ENCODE data around the gene SPSB1.

Gene SPSB1

GRCh38 chr1:9346566-9346965 lies 53.9 kb downstream of the SPSB1 start:
- no peak for DNase-seq

GRCh38 chr1:9347095-9347850 lies 54.6 kb downstream of the SPSB1 start:
- no peak for DNase-seq

GRCh38 chr1:9349331-9349851 lies 56.7 kb downstream of the SPSB1 start:
- DNase-seq = no peak

- DNase-seq = no peak
These were observed 57.6 kb downstream of the SPSB1 start for GRCh38 chr1:9350013-9350908.

- no peak for DNase-seq
These were observed 58.3 kb downstream of the SPSB1 start for GRCh38 chr1:9350960-9351359.

- no peak for DNase-seq
These were observed 59.1 kb downstream of the SPSB1 start for GRCh38 chr1:9351654-9352271.

GRCh38 chr1:9352377-9353134 lies 59.9 kb downstream of the SPSB1 start:
- no peak for DNase-seq

GRCh38 chr1:9355503-9355902 lies 62.8 kb downstream of the SPSB1 start:
- DNase-seq = no peak

GRCh38 chr1:9356021-9356420 lies 63.3 kb downstream of the SPSB1 start:
- no peak for DNase-seq

GRCh38 chr1:9356829-9357466 lies 64.3 kb downstream of the SPSB1 start:
- no peak for DNase-seq

GRCh38 chr1:9357958-9358357 lies 65.3 kb downstream of the SPSB1 start:
- no peak for DNase-seq

GRCh38 chr1:9360371-9361064 lies 67.8 kb downstream of the SPSB1 start:
- no peak for DNase-seq

- no peak for DNase-seq
These were observed 69.1 kb downstream of the SPSB1 start for GRCh38 chr1:9361630-9362260.

GRCh38 chr1:9362488-9362887 lies 69.8 kb downstream of the SPSB1 start:
- DNase-seq = no peak

GRCh38 chr1:9363061-9363471 lies 70.4 kb downstream of the SPSB1 start:
- no peak for DNase-seq

GRCh38 chr1:9366298-9366697 lies 73.6 kb downstream of the SPSB1 start:
- DNase-seq = no peak

GRCh38 chr1:9366943-9367780 lies 74.5 kb downstream of the SPSB1 start:
- no peak for DNase-seq

- no peak for DNase-seq
These were observed 75.1 kb downstream of the SPSB1 start for GRCh38 chr1:9367806-9368205.

GRCh38 chr1:9368356-9368755 lies 75.7 kb downstream of the SPSB1 start:
- DNase-seq = no peak
